Activated T-cell treated with anti-CD3 and anti-CD28 coated beads for 1 hour (primary cell): ENCODE measurements around the gene TNNI2.
A peak's percentile ranks its signal among the peaks of the same experiment; 100 is the strongest.

Experiments
- DNase-seq: peaks from one replicate; pipeline ENCODE4 v3.0.0-alpha.2; 2020; ENCODE audit warnings: low read depth

Gene TNNI2

DNA sequence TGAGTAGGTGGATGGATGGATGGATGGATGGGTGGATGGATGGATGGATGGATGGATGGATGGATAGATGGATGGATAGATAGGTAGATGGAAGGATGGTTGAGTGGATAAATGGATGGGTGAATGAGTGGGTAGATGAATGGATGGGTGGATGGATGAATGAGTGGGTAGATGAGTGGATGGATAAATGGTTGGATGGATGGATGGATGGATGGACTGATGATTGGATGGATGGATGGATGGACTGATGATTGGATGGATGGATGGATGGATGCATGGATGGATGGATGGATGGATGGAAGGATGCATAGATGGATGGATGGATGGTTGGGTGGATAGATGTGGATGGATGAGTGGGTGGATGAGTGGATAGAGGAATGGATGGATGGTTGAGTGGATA, 17.2 kb upstream of the TNNI2 start:
- no peak for DNase-seq

DNA sequence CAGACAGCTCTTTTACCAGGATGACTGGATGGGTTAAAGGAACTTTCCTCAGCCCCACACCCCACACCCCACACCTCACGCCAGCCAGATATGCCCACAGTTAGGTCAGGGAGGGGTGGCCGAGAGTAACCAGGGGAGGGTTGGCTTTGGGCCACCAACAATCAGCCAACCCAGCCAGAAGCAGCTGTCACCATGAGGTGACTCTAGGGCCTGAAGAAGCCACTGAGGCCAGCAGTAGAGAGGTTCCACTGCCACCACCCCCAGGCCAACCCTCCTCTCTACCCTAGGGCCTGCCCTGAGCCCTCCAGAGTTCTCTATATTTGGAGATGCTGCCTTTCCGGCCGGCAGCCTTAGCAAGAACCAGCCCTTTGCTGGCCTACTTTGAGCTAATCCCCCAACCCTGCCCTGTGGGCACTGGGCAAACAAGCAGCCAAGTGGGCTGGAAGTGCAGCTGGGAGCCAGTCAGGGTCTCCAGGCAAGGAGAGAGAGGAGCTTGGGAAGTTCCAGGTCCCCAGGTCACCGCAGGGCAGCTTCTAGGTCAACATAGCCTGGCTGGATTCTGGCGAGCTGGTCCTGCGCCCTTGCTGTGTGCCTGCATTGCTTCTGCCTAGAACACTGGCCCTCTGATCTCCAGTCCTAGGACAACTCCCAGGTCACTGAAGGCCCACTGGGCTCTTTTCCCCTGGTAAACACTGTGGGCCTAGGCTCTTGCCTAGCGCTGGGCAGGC, 16.0 kb upstream of the TNNI2 start:
- no peak for DNase-seq

GRCh38 chr11:1823376-1824220, 15.2 kb upstream of the TNNI2 start:
- no peak for DNase-seq

- no peak for DNase-seq
Observed at GRCh38 chr11:1824221-1825038, 14.4 kb upstream of the TNNI2 start.

- DNase-seq: no peak
Observed at GRCh38 chr11:1825039-1825740, 13.6 kb upstream of the TNNI2 start.

GRCh38 chr11:1825785-1826451, 12.9 kb upstream of the TNNI2 start:
- DNase-seq: no peak

DNA sequence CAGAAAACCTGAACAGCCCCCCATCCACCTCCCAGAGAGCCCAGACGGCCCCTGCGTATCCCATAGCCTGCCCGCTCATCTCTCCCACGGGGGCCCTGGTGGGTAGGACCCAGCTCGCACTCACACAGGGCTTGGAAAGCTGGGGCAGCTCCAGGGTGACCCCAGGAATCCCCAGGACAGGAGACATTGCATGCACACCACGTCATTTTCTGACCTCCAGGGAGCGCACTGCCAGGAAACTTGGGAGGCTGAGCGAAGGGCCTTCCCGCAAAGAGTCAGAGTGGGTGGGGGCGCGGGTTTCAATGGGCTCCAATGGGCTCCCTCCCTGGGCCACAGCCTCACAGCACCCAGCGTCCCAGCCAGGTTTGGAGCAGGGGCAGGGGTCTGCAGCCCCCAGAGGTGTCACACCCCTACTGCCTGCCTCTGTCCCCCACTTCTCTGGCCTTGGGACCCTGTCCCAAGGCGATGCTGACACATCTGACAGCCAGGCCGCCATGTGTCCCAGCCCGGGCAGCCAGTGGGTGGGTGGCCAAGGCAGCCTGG, 12.2 kb upstream of the TNNI2 start:
- DNase-seq: no peak

DNA sequence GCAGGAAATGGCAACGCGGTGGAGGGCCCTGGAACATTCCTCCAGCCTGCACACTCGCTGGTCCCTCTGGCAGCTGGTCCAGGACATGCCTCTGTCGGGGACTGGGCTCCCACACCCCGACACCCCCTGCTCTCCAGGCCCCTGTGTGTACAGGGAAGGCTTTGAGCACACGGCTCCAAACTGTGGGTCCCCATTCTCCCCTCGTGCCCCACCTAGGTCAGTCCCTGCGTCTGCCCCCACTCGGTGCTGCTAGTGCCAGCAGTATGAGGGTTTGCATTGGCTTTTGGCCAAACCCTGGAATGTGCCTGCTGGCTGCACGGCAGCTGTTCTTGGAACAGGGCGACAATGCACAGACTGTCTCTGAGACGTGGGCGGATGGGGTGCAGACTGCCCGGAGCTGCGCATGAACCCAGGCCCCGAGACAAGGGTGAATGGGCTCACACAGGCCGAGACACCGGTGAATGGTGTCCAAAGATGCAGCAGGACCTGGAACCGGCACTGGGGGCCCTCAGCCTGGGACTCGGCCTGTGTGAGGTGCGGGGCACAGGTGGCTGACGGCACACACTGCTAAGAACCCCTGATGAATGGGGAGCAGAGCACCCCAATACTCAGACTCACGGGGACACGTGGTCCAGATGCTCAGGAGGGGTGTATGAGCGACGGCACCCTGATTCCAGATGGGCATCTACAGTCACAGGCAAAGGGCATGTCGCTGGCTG, 11.5 kb upstream of the TNNI2 start:
- no peak for DNase-seq

DNA sequence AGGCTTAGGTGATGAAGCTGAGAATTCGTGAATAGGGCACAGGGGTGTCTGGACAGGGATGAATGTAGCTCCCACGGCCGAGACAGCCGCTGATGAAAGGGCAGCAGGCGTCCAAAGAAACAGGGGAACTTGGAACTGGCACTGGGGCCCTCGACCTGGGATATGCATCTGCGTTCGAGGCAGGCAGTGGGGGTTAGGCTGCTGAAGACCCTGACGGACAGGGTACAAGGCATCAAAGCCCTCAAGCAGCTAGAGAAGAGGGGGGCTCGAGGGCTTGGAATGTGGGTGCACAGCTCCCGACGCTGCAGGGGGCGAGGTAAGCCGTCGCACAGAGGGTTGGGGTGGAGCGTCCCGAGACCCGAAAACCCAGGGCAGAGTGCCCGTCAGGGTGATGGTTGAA, 10.8 kb upstream of the TNNI2 start:
- DNase-seq: no peak

GRCh38 chr11:1828542-1828941, 10.2 kb upstream of the TNNI2 start:
- DNase-seq: no peak

- DNase-seq: no peak
Observed at GRCh38 chr11:1829039-1829820, 9.6 kb upstream of the TNNI2 start.

DNA sequence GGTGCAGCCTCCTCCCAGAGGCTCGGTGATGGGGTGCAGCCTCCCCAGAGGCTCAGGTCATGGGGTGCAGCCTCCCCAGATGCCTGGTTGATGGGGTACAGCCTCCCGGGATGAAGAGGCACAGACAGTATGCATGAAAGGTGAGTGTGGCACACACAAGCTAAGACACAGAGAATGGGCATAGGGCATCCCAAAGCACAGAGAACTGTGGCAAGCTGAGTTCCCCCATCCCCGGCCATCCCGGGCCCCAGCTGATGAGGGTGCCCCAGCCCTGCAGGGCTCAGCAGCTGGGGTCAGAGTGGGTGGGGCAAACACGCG, 8.8 kb upstream of the TNNI2 start:
- DNase-seq: no peak

DNA sequence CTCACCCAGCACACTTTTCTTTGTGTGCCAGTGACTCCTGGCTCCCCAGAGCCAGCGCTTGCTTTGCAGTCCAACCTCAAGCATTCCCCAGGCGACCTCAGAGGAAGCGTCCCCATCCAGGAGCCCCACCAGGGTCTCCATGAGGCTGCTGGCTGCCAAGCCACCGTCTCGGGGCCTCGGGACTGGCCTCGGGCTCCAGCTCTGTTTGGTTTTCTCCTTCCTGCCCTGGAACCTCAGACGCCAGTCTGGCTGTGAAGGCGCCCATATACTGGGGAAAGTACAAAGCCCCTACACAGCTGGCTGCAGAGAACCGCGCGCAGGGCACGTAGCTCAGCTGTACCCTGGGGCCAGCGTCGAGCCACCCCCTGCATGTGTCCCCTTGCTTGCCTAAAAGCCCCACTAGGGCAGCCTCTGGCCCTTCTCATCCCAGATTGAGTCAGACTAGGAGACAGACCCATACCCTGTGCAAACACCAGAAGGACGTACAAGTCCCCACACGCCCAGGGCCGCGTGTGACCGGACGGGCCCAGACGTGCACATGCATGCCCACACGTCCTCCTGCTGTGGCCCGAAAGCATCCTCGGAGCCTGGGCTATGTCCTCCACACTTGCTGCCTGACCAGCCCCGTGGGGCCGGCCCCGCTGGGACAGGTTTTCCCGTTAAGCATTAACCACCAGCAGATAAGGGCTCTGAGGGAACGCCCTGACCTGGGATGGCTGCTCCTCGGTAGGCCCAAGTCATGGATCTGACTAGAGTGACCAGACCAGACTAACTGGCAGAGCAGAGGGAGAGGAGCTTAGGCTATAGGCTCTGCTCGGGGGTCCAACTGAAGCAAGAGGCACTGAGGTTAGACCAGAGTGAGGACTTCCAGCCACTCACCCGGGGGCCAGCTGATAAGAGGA, 8.2 kb upstream of the TNNI2 start:
- no peak for DNase-seq

DNA sequence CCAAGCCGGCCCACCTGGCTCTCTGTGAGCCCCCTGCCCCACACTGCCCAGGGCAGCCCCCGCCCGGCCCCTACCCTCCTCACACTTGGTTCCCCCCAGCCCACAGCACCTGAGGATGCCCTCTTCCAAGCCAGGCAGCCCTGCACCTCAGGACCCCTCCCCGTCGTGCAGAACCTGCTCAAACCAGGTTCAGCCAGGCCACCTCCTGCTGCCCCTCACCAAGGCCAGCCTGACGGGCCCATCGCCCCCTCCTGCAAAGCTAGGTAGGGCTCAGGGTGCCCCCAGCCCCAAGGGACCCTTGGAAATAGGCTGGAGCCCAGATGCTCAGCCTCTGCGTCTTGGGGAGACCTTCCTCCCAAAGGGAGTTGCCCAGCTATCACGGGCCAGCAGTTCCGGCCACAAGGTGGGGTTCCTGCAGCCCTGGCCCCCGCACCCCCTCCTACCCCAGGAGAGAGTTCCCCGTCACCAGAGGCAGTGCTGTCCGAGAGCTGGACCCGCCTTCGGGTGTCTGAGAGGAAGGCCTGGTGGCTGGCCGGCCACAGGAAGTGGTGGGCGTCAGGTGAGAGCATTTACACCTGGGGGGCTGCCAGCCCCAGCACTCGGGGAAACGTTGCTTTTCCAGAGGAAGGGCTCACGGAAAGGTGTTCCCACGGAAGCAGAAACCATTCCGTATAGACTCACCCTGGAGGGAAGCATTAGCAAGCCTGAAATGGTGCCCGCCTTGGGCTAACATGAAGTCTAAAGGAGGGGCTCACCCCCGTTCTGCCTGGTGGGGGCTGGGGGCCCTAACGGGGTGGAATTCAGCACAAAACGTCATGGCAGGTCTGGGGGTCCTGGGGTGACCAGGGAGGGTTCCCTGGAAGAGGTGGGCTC, 7.2 kb upstream of the TNNI2 start:
- DNase-seq: no peak

- peak; percentile 64 for DNase-seq
Observed at GRCh38 chr11:1832211-1832919, 6.4 kb upstream of the TNNI2 start.

- DNase-seq: no peak
Observed at GRCh38 chr11:1832920-1833295, 5.9 kb upstream of the TNNI2 start.

- DNase-seq: no peak
Observed at GRCh38 chr11:1834062-1834610, 4.6 kb upstream of the TNNI2 start.
